ENCODE measurements around the gene LPO.
A peak's percentile ranks its signal among the peaks of the same experiment; 100 is the strongest.

LPO gene

DNA sequence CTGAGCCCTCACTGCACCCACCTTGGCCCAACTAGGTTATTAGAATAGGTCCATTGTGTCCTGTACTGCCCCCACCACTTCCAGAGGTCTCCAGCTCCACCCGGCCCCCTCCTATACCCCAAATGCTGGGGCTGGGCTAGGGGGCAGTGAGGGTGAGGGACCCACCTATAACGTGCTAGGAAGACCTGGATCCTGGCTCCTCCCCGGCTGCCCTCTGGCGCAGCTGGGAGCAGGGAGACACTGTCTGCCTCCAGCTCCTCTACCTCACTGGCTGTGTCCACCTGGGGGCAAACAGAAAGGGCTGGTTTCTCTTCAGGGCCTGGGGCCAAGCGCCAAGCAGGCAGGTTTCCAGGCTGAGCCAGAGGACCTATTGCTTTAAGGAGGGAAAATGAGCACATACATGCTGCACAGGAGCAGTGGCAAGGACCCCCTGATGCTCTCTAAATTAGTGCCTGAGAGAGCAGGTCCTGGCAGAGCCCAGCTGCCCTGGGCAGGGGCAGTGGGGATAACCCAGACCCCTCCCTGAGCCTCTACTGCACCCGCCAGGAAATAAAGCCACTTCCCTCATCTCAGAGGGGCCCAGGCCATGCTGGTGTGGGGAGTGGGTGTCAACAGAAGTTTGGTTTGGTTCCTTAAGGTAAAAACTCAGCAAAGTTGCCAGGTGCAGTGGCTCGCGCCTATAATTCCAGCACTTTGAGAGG is 78.0 kb downstream of the LPO start:
- H3K4me3 ChIP-seq (ENCODE audit: insufficient read depth, low read depth, low read length, poor library complexity, severe bottlenecking): no peak overlapping the region
- no peak for DNase-seq
- no peak overlapping the region for H3K27ac ChIP-seq (ENCODE audit: insufficient read depth, low read length, poor library complexity, severe bottlenecking)
- H3K4me1 ChIP-seq (ENCODE audit: control insufficient read depth, insufficient read depth, low read length, poor library complexity, severe bottlenecking): peaks cover 10% of the 10 kb centered on the region
- H3K36me3 ChIP-seq (ENCODE audit: control insufficient read depth, insufficient read depth, low read length): peaks cover 6% of the 10 kb centered on the region
- no peaks in the 10 kb centered on the region for H3K27me3 ChIP-seq (replicated peaks; ENCODE audit: control insufficient read depth, insufficient read depth, low read length, poor library complexity, severe bottlenecking)
- no peaks in the 10 kb centered on the region for H3K9me3 ChIP-seq (ENCODE audit: control insufficient read depth, low read length)

DNA sequence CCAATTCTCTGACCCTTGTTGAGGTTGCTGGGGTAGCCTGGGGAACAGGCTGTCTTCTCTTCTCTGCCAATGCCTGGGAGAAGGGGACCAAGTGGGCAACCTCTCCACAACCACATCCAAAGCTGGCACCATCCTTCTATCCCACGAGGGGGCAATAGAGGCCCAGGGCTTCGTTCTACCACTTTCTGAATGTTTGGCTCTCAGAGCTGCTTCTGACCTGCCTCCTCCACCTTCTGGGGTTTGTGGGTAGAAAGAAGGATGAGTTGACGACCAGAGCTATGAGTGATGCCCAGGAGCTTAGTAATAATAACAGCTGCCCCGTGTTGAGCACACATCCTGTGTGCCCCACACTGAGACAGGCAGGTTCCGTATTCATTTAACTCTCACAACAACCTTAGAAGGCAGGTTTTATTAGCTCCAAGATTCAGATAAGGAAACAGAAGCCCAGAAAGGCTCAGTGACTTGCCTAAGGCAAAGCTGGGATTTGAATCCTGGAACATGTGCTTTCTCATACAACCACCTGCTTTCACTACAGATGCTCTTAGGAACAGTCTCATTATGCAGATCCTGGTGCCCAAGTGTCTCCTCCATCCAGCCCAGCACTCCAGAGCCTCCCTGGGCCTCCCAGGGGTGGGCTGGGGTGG is 79.2 kb downstream of the LPO start:
- Histone ChIP-seq H3K27me3 (replicated peaks; ENCODE audit: control insufficient read depth, insufficient read depth, low read length, poor library complexity, severe bottlenecking) (no peaks in the 10 kb centered on the region), H3K4me3 (ENCODE audit: insufficient read depth, low read depth, low read length, poor library complexity, severe bottlenecking) (no peak overlapping the region), H3K9me3 (ENCODE audit: control insufficient read depth, low read length) (no peaks in the 10 kb centered on the region), H3K36me3 (ENCODE audit: control insufficient read depth, insufficient read depth, low read length) (peaks cover 6% of the 10 kb centered on the region), H3K4me1 (ENCODE audit: control insufficient read depth, insufficient read depth, low read length, poor library complexity, severe bottlenecking) (peaks cover 10% of the 10 kb centered on the region), H3K27ac (ENCODE audit: insufficient read depth, low read length, poor library complexity, severe bottlenecking) (peak overlapping the region; percentile 49)
- DNase-seq: peak; percentile 56 to 61 (median 60)

- H3K9me3 ChIP-seq (ENCODE audit: control insufficient read depth, low read length): no peaks in the 10 kb centered on the region
- H3K4me1 ChIP-seq (ENCODE audit: control insufficient read depth, insufficient read depth, low read length, poor library complexity, severe bottlenecking): peaks cover 10% of the 10 kb centered on the region
- no peaks in the 10 kb centered on the region for H3K27me3 ChIP-seq (replicated peaks; ENCODE audit: control insufficient read depth, insufficient read depth, low read length, poor library complexity, severe bottlenecking)
- no peak for DNase-seq
- peak overlapping the region; percentile 49 for H3K27ac ChIP-seq (ENCODE audit: insufficient read depth, low read length, poor library complexity, severe bottlenecking)
- H3K36me3 ChIP-seq (ENCODE audit: control insufficient read depth, insufficient read depth, low read length): peaks cover 6% of the 10 kb centered on the region
- H3K4me3 ChIP-seq (ENCODE audit: insufficient read depth, low read depth, low read length, poor library complexity, severe bottlenecking): no peak overlapping the region
These were observed 79.7 kb downstream of the LPO start for GRCh38 chr17:58318065-58318481.
